COLO668 (cell line): Measurements from ENCODE around the gene ALK.

Experiments
- DNase-seq: peaks from one replicate; lab custom pipeline; 2025; ENCODE audit not compliant: unreplicated experiment; lab: John Stamatoyannopoulos, UW

ALK gene

DNA sequence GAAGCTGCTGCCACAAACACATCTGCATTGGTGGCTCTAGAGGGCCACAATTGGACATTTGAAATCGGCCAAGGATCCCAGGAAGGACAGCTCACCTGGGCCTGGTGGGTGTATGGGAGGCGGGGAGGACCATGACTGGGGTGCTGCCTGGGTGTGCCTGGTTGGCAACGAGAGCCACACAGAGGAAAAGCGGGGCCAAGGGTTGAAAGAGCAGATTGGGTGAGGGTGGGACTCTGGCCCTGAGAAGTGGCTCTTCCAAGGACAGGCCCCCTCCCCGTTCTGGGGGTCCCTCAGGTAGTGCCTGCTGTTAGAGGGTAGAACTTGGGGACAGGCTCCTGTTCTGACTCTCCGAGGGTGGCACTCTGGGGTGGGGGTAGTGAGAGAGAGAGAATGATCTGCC is 703.3 kb downstream of the ALK start:
- no peak for DNase-seq

DNA sequence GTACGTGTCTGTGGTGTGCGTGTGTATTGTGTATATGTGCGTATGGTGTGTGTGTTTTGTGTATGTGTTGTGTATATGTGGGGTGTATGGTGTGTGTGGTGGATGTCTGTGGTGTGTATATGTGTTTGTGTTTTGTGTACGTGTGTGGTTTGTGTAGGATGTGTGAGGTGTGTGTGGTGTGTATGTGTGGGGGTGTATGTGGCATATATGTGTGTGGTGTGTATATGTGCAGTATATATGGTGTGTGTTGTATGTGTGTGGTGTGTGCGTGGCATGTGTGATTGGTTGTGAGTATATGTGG is 704.8 kb downstream of the ALK start:
- no peak for DNase-seq

DNA sequence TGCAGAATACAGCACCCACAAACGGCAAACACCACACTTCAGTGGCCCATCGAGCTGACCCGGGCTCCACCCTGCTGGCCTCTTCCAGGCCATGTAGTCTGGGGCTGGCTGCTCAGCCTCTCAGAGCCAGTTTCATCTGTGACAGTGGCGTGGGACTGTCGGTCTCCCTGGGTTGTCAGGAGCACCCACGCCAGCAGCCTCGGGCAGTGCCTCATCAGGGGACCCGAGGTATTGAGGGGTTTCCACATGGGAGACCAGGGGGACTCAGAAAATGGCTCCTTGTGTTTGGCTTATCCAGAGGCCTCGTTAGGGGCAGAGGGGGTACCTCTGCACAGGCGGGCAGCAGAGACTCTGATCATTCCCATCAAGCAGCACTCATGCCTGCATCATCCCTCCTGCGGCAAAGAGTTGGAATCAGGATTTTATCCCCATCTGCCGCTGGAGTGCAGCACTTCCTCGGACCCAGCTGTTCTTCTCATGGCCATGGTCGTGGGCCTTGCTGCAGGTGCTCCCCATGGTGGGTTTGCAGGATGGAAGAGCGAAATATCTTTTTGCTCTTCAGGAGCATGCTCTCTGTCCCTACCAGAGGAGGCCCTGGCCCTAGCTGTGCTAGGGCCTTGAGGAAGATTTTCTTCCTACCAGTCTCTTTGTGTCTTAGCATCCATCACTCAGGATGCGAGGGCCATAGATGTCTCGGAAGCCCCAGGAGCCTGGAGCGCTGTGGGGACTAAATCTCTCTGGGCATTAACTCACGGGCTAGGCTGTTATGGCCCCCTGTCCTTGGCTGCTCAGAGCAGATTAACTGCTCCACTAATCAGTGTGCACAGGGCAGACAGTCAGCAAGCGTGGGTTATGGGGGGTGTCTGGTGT is 705.4 kb downstream of the ALK start:
- DNase-seq, result no peak

DNA sequence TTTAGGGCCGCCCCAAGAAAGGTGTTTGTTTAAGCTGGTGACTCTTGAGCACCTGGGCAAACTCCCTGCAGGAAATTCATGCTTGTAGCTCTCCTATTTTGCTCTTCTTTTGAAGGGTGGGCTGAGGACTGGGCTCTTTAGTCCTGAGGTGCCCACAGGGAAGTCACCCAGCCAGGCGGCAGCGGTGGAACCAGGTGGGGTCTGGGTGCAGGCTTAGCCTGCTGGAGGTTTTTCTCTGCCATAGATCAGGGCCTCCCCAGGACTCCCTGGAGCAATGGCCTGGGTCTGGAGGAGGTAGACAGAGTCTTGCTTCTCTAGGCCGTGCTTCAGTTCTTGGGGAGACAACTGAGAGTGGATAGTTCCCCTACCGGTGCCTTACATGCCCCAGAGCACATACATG is 706.3 kb downstream of the ALK start:
- DNase-seq, result no peak

DNA sequence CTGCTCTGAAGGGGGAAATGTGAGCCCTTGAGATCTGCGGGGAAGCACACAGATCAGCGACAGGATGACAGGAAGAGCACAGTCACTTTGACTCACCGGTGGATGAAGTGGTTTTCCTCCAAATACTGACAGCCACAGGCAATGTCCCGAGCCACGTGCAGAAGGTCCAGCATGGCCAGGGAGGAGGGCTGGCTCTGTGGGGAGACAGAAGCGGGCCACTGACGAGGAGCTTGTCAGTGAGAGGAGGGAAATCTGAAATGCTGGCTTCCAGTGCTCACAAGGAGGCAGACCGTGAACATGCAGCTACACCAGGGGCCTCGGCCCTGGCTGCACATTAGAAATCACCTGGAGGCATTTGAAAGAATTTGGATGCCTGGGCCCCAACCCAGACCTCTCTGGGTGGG is 707.5 kb downstream of the ALK start:
- DNase-seq, result no peak

DNA sequence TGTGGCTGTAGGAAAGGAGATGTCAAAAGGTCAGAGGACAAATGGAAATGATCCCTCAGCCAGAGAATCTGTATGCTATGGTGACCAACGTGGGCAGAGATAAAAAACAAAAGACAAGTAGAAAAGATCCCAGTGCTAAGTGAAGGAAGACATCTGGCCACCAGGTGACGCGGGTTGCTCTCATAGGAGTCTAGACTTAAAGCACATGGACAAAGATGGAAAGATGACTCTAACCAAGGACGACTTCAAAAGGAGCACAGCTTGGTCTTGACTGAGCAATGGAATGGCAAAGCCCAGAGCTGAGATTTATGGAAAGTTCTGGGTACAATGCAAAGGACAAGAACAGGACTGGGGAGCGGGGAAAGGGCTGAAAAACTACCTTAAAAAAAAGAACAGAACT is 709.4 kb downstream of the ALK start:
- DNase-seq, result no peak

DNA sequence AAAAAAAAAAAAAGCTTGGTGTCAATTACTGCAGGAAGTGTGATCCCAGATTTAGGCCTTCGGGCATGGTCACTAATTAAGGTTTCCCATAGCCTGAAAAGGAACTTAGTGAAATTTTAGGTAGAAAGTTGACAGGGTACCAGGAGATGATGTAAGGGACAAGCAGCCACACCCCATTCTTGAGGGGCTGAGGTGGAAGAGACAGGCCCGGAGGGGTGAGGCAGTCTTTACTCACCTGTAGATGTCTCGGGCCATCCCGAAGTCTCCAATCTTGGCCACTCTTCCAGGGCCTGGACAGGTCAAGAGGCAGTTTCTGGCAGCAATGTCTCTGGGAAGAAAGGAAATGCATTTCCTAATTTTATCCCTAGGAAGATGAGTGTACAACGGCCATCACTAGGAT is 711.8 kb downstream of the ALK start:
- no peak for DNase-seq

DNA sequence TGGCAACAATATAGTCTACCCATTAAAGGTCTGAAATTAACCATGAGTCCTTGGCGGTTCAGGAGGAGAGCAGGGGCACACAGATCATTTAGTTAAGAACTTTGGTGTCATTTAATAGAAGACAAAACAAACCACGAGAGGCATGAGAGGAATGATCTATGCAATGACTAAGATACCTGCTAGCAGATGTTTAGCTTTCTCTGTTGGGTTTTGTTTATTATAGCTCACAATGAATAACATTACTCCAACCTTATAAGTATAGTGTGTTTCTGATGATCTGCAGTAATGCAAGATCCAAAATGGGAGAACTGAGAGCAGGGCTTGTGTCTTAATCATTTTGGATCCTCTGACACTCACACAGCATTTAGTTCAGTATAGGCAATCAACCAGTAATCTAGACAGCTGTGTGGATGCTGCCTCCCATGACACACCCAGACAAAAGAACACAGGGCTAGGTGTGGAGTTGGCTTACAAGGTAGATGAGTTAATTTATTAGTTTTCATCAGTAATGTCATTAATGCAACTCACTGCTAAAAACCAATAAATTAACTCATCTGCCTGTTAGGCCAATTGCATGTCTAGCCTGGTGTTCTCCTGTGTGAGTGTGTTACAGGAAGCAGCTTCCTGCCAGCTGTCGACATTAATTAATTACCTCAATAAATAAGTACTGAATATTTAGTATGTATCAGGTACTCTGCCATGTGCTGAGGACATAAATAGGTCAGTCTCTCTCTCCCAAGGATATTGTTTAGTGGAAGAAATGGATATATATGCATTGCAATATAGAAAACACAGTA is 713.8 kb downstream of the ALK start:
- DNase-seq, result no peak

DNA sequence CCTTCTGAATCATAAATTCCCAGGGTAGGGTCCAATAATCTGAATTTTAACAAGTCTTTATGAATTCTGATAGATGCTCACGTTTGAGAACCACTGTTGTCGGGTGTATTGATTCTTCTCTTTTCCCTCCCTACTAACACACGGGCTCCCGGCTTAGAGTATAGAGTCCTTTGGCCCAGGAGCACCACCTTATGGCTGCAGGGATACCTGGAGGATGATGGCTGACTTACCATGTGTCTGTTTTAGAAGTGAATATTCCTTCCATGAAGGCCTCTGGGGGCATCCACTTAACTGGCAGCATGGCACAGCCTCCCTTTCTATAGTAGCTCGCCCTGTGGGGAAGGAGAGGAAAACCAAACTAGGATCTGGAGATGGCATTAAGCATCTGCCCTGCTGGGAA is 714.4 kb downstream of the ALK start:
- no peak for DNase-seq

DNA sequence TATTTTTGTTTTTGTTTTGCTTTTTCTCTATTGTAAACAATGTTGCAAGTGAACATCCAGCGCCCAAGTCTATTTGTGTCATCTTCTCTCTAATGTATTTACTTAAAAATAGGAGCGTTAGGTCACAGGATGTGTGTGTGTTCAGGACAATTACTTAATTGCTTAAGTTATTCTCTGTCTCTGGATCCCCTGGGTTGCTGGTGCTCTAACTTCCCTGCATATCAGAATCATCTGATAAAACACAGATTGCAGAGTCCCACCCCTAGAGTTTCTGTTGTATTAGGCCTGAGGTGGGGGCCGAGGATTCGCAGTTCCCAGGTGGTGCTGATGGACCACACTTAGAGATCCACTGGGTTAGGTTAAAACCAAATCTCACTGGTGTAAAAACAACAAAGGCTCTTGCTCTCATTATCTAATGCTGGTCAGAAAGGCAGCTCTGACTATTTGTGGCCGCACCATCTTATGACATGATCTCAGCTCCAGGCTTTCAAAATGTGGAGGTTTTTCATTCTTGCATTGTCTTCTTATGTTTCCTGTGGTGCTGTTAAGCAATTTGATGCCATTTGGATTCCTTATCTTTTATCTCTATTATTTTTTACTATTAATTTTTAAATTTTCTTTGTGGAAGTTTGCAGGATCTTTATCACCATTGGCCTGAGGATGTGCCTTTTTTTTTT is 718.4 kb downstream of the ALK start:
- DNase-seq, result no peak

DNA sequence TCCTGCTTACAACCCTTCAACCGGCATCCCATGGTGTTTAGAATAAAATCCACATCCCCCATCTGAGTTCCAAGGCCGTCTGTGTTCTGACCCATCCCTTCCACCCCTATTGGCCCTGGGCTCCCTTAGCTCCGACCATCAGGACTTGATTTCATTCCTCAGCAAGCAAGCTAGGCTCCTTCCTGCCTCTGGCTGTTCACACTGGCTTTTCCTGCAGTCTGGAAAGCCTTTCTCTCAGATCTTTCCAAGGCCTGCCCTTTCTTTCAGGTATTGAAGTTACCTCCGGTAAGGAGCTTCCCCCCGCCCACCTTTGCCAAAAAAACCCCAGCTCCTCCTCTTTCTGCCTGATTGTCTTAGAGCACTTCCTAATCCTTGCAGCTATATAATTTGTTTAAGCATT is 719.4 kb downstream of the ALK start:
- no peak for DNase-seq

DNA sequence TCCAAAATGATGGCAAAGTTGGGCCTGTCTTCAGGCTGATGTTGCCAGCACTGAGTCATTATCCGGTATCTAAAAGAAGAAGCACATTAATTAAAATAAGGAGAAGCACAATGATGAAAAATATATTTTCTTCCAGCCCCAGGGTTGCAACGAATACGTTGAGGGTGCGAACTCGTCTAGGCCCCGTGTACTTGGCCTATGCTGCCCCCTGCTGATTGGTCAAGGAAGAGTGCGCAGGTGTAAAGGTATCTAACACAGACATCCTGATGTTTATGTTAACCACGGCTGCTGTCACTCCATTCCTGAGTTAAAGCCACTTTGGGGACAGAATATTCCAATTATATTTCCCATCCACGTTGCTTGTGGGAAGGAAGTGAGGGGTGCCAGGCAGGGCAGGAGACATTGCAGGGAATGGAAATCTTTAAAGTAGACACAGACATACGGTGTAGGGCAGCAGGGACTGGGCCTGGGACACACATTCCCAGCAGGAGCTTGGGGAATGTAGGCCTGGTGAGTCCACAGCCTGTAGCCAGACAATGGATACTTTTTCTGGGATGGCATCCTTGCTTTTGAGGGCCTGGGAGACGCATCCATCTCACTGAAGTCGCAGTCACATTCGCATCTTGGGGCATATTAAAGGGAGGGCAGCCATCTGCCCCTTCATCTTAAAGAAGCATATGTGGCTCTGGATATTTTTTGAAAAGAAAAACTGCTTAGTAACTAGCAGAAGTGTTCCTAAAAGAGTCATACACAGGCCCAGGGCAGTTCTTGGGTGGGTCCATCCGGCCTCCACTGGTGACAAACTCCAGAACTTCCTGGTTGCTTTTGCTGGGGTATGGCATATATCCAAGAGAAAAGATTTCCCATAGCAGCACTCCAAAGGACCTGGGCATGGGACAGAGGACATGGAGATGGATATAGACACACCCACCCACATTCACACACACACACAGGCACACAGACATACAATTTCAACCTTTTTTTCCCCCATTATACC is 724.3 kb downstream of the ALK start:
- DNase-seq, result peak; percentile 66

DNA sequence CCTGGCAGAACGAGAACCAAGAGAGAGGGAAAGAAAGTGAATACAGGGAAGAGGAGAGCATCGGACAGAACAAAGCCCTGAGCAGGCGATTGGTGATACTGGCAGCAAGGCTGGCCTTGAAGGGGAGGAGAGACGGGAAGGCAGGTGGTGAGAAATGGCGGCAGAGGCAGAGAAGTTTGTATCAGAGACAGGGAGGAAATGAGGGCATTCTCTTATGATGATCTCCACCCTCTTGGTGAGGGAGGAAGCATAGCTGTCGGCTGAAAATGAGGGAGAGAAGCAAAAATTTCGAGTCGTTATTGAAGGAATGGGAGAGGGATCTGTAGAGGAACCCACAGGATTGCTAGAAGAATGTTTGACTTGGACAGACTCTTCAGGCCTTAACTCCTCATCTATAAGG is 725.6 kb downstream of the ALK start:
- no peak for DNase-seq

DNA sequence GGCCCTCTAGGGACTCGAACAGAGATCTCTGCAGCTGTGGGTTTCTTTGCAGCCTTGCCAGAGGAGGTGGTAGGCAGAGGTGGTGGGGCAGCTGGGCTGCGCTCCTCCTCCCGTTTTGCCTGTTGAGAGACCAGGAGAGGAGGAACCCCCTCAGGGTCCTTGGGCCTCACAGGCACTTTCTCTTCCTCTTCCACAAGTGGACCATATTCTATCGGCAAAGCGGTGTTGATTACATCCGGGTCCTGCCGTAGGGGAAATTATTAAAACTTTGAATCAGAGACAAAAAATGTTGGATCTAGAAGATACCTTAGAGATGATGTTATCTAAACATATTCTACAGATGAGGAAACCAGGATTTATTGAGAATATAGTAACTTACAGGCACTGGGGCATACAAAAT is 727.7 kb downstream of the ALK start:
- DNase-seq, result no peak

DNA sequence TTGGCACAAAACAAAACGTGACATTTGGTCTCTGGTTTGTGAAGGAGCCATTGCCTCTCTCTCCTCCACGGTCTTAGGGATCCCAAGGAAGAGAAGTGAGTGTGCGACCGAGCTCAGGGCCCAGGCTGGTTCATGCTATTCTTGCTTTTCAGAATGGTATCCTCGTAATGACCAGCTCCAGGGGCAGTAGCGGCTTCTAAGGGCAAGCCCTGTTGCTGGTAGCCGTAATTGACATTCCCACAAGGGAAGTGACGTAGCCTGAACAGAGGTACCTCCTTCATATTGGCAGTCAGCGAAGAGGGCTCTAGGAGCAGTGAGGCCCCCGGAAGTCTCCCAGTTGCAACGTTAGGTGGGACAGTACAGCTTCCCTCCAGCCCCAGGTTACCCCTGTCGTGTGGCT is 728.3 kb downstream of the ALK start:
- no peak for DNase-seq

DNA sequence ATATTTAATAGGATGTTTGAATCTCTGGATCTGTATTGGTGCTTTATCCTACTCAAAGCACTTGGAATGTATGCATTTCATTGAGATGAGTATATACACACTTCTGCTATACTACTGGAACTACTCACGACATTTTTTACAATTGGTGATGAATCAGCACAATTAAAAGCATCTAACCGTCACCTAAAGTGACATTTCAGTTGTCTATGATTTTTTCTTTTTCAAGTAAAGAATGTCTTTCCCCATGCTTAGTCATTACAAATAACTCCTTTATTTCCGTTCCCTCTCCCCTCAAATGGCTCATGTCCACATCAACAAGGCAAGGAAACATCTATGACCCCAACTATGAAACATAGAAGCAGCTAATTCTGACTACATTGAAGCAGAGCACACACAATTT is 728.9 kb downstream of the ALK start:
- DNase-seq, result no peak

DNA sequence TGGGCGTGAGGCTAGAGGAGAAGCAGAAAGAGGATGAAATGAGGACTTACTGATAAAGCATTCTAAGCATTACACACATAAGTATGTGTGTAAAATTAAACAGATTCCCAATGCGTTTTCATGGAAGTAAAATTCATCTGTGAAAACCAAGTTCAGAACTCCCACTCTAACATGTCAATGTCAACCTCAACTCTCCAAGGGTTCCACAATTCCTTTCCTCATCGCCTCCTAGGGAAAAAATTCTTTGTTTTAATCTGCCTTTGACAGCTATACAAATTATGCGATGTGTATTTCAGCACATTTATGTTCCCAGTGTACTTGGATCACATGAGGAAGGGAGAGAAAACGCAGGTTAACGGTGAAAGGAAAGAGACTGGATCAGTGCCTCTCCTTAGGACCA is 729.6 kb downstream of the ALK start:
- DNase-seq, result no peak

DNA sequence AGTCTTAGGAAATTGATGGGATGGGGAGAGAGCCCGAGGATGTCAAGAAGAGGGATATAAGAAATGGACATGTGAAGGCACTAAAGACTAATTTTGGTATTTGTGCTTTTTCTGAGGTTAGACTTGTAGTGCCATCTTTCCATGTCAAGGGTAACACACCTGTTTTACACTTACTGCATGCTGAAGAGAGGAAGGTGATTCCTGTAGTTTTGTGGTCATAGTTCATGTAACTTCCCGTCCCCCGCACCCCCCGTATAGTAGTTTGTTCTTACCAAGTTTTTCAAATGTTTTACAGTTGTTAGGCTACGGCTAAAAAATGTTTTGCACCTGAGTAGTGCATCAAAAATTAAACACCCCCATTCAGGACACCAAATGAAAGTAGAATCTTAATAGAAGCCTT is 732.3 kb downstream of the ALK start:
- no peak for DNase-seq

DNA sequence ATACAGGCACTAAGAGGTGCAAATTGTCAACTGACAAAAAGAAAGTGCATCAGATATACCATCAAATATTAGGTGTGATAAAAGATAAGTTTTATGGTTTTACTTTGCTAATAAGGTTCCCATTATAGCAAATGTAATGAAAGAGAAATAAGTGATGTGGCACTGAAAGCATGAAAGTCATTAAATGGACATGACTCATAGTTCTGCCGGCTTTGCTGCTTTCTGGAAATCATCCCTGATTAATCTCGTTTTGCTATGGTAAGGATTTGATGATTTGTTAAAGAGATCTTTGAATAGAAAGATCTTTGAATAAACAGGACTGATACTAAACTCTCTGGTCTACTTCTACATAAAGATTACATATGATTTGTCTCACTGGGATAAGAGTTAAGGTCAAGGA is 733.5 kb downstream of the ALK start:
- DNase-seq, result no peak

DNA sequence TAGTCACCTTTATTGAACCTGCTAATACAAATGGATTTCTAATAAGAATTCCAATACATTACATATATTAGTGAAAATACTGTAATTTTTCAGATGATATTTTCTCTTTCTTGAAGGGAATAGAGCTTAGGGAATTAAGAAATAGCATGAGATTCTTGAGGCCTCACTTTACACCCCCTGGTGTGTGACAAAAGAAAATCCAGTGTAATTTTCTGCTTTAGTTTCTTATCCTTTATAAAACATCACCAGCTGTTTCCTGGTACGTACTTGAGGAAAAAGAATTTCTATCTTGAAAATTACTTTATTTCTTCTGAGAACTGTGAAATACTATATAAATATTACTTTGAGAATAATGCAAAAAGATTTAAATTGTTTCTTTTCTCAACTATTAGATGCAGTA is 734.6 kb downstream of the ALK start:
- no peak for DNase-seq

DNA sequence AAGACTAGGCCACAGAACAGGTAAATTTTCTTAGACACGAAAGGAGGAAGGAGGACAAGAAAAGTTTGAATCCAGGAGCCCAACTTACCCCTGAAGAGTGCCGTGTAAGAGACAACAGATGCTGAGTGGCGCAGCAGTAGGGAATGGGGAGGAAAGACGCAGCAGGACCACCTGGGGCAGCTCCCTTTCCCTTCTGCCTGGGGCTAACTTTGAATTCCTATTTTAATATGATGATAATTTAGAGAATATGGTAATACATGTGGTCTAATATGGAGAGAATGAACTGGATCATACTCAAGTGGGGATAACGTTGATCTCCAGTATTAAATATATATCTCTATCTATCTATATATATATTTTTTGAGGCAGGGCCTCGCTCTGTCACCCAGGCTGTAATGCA is 736.9 kb downstream of the ALK start:
- DNase-seq, result no peak
